Endodermal cell (in vitro differentiated cells): Measurements from ENCODE around the gene CCND2. TPM values are rescaled to one million over a fixed set of nuclear protein-coding genes. Genes with fewer than 3 reads are reported as not detected.

Experiments
- DNase-seq: peaks from one replicate; pipeline ENCODE4 v3.0.0-alpha.2; 2017
- H3K27ac ChIP-seq: 2 replicates; pipeline ENCODE4 v1.5.1; 2013; ENCODE audit warnings: mild to moderate bottlenecking, low read depth, low read length, moderate library complexity
- H3K27me3 ChIP-seq: 2 replicates; pipeline ENCODE4 v1.6.1; 2013; ENCODE audit warnings: mild to moderate bottlenecking, low read length, moderate library complexity; ENCODE audit not compliant: insufficient read depth, control insufficient read depth, poor library complexity, severe bottlenecking
- H3K36me3 ChIP-seq: 2 replicates; pipeline ENCODE4 v1.7.0; 2013; ENCODE audit warnings: mild to moderate bottlenecking, low read length, moderate library complexity; ENCODE audit not compliant: control insufficient read depth, insufficient read depth
- H3K4me1 ChIP-seq: one replicate; pipeline ENCODE4 v1.7.0; 2013; ENCODE audit warnings: low read length; ENCODE audit not compliant: control insufficient read depth, insufficient read depth
- H3K4me3 ChIP-seq: 2 replicates; pipeline ENCODE4 v1.5.1; 2013; ENCODE audit warnings: mild to moderate bottlenecking, low read length, moderate library complexity
- H3K9ac ChIP-seq: 2 replicates; pipeline ENCODE4 v1.6.1; 2013; ENCODE audit warnings: mild to moderate bottlenecking, low read length, moderate library complexity; ENCODE audit not compliant: poor library complexity, severe bottlenecking; ENCODE audit errors: extremely low read depth
- H3K9me3 ChIP-seq: 2 replicates; pipeline ENCODE4 v1.6.1; 2013; ENCODE audit warnings: mild to moderate bottlenecking, low read length, moderate library complexity; ENCODE audit not compliant: control insufficient read depth
- H3K27ac Mint-ChIP-seq: 2 replicates; pipeline ENCODE4 v1.8.0; 2020; ENCODE audit warnings: mixed read lengths
- H3K27me3 Mint-ChIP-seq: 2 replicates; pipeline ENCODE4 v1.8.0; 2021; ENCODE audit warnings: mild to moderate bottlenecking, mixed read lengths; ENCODE audit not compliant: insufficient read depth
- H3K36me3 Mint-ChIP-seq: 2 replicates; pipeline ENCODE4 v1.8.0; 2020; ENCODE audit warnings: low read depth, mixed read lengths
- H3K4me1 Mint-ChIP-seq: 2 replicates; pipeline ENCODE4 v1.8.0; 2020; ENCODE audit warnings: mixed read lengths
- H3K4me3 Mint-ChIP-seq: 2 replicates; pipeline ENCODE4 v1.8.0; 2020; ENCODE audit warnings: mild to moderate bottlenecking, moderate library complexity, mixed read lengths
- H3K9me3 Mint-ChIP-seq: 2 replicates; pipeline ENCODE4 v1.8.0; 2020; ENCODE audit warnings: mild to moderate bottlenecking, mixed read lengths
- CTCF ChIP-seq: fragments of 200-600 bp; sonication (generic); conservative IDR thresholded peaks from 2 replicates; pipeline ENCODE4 v1.5.0; 2021; ENCODE audit warnings: antibody characterized with exemption, mild to moderate bottlenecking
- WGBS, 2 experiments: methylation state at CpG; one replicate each; pipeline versions ENCODE4 v1.1.5 to v1.1.7; 2013; ENCODE audit warnings: missing lambda C conversion rate in 2 of 2, mixed read lengths in 1 of 2; ENCODE audit not compliant: insufficient coverage in 1 of 2, insufficient read length in 1 of 2; 5-methylcytosine and 5-hydroxymethylcytosine counted together
- total RNA-seq, 2 donors: library from RNA; stranded (reverse); fragmentation: NEBNext Ultra II Directional in 1 of 2; extraction: Animal tissue kit (Norgen Biotek cat#: 25700) in 1 of 2; gene quantifications; 2 replicates in 1 of 2; 3 replicates in 1 of 2; pipeline ENCODE4 v1.2.1, GENCODE V29; 2021

Gene CCND2
- total RNA-seq, 2 donors from 2014 or later = 286 to 362 TPM

GRCh38 chr12:4303750-4304149 lies 30.2 kb downstream of the CCND2 start:
- Histone ChIP-seq H3K27ac (no peak overlapping the region), H3K9me3 (no peaks in the 10 kb centered on the region), H3K36me3 (peaks cover 33% of the 10 kb centered on the region), H3K9ac (no peak overlapping the region), H3K27me3 (no peaks in the 10 kb centered on the region), H3K4me3 (no peak overlapping the region), H3K4me1 (no peaks in the 10 kb centered on the region)
- TF ChIP-seq CTCF = no peak
- Mint-ChIP-seq H3K36me3 (peaks cover 73% of the 10 kb centered on the region), H3K27me3 (no peaks in the 10 kb centered on the region), H3K4me1 (peaks cover 21% of the 10 kb centered on the region), H3K4me3 (no peak overlapping the region), H3K9me3 (no peaks in the 10 kb centered on the region), H3K27ac (peak overlapping the region; percentile 6)
- WGBS, 2 experiments = 92 to 94% methylated on average over 3 of the region's 3 CpGs
- DNase-seq = no peak

- Histone ChIP-seq H3K36me3 (peaks cover under 1% of the 10 kb centered on the region), H3K27me3 (no peaks in the 10 kb centered on the region), H3K4me3 (no peak overlapping the region), H3K9me3 (no peaks in the 10 kb centered on the region), H3K9ac (no peak overlapping the region), H3K4me1 (no peaks in the 10 kb centered on the region), H3K27ac (no peak overlapping the region)
- Mint-ChIP-seq H3K36me3 (peaks cover 44% of the 10 kb centered on the region), H3K4me1 (peaks cover 22% of the 10 kb centered on the region), H3K4me3 (peak overlapping the region; percentile 50), H3K9me3 (no peaks in the 10 kb centered on the region), H3K27ac (peak overlapping the region; percentile 79), H3K27me3 (no peaks in the 10 kb centered on the region)
- DNase-seq = peak; percentile 98
- TF ChIP-seq CTCF = peak; percentile 99
- 26 to 28% methylated on average over 13 to 25 of the region's 25 CpGs for WGBS, 2 experiments
Observed at GRCh38 chr12:4307593-4308333, 34.2 kb downstream of the CCND2 start.

GRCh38 chr12:4308334-4308950 lies 34.9 kb downstream of the CCND2 start:
- H3K9me3 Mint-ChIP-seq = no peaks in the 10 kb centered on the region
- peaks cover 38% of the 10 kb centered on the region for H3K36me3 Mint-ChIP-seq
- Histone ChIP-seq H3K4me1 (no peaks in the 10 kb centered on the region), H3K27ac (no peak overlapping the region), H3K27me3 (no peaks in the 10 kb centered on the region), H3K9me3 (no peaks in the 10 kb centered on the region), H3K9ac (no peak overlapping the region), H3K4me3 (no peak overlapping the region), H3K36me3 (no peaks in the 10 kb centered on the region)
- peaks cover 22% of the 10 kb centered on the region for H3K4me1 Mint-ChIP-seq
- H3K27ac Mint-ChIP-seq = peak overlapping the region; percentile 79
- H3K4me3 Mint-ChIP-seq = peak overlapping the region; percentile 50
- DNase-seq = peak; percentile 73
- TF ChIP-seq CTCF = no peak
- 89 to 90% methylated on average over 5 to 14 of the region's 14 CpGs for WGBS, 2 experiments
- no peaks in the 10 kb centered on the region for H3K27me3 Mint-ChIP-seq
